HFFc6 (cell line): ENCODE measurements around the gene NBPF11. TPM values are rescaled to one million over a fixed set of nuclear protein-coding genes. Genes with fewer than 3 reads are reported as not detected.
"Not testable (repeated sequence)": the region's sequence is repeated elsewhere in the genome, so short reads cannot be mapped to it uniquely, and the experiment has no call there.

Experiments used
- DNase-seq: peaks from one replicate; pipeline ENCODE4 v3.0.0-alpha.2; 2018
- H3K27ac Mint-ChIP-seq: 2 replicates; pipeline ENCODE4 v1.8.0; 2020; ENCODE audit warnings: mild to moderate bottlenecking, mixed read lengths
- H3K27me3 Mint-ChIP-seq: 2 replicates; pipeline ENCODE4 v1.8.0; 2021; ENCODE audit warnings: mild to moderate bottlenecking, moderate library complexity, mixed read lengths; ENCODE audit not compliant: insufficient read depth
- H3K36me3 Mint-ChIP-seq: 2 replicates; pipeline ENCODE4 v1.8.0; 2021; ENCODE audit warnings: low read depth, mixed read lengths
- H3K4me1 Mint-ChIP-seq: 2 replicates; pipeline ENCODE4 v1.8.0; 2020; ENCODE audit warnings: low read depth, mixed read lengths
- H3K4me3 Mint-ChIP-seq: 2 replicates; pipeline ENCODE4 v1.8.0; 2020; ENCODE audit warnings: mild to moderate bottlenecking, moderate library complexity, mixed read lengths
- H3K9me3 Mint-ChIP-seq: 2 replicates; pipeline ENCODE4 v1.8.0; 2020; ENCODE audit warnings: mild to moderate bottlenecking, mixed read lengths
- CTCF ChIP-seq: fragments of 200-600 bp; sonication (generic); IDR thresholded peaks from 2 replicates; pipeline ENCODE4 v1.5.0; 2021; ENCODE audit warnings: antibody characterized with exemption, mild to moderate bottlenecking
- total RNA-seq, 6 experiments: library from RNA; stranded (reverse); fragmentation: NEBNext Ultra II Directional; extraction: Animal tissue kit (Norgen Biotek cat#: 25700); gene quantifications; 2 replicates in 1 of 6; 3 replicates in 5 of 6; pipeline ENCODE4 v1.2.3, GENCODE V29; 2021

Gene NBPF11
- total RNA-seq, 6 experiments from 2014 or later = 3.5 to 4.9 (median 4.1) TPM

- not testable (repeated sequence) for H3K27ac Mint-ChIP-seq, H3K27me3 Mint-ChIP-seq, H3K36me3 Mint-ChIP-seq, H3K4me3 Mint-ChIP-seq, H3K4me1 Mint-ChIP-seq, H3K9me3 Mint-ChIP-seq
- DNase-seq = peak; percentile 36
- peak; percentile 66 for TF ChIP-seq CTCF
These were observed 31.7 kb downstream of the NBPF11 start for GRCh38 chr1:148120395-148120794.

- H3K4me1 Mint-ChIP-seq, H3K36me3 Mint-ChIP-seq, H3K27ac Mint-ChIP-seq, H3K9me3 Mint-ChIP-seq, DNase-seq, H3K4me3 Mint-ChIP-seq: not testable (repeated sequence)
- peaks cover 12% of the 10 kb centered on the region; the same call in 1 of the 2 replicates for H3K27me3 Mint-ChIP-seq
These were observed 56.3 kb downstream of the NBPF11 start for GRCh38 chr1:148095732-148096131.

DNA sequence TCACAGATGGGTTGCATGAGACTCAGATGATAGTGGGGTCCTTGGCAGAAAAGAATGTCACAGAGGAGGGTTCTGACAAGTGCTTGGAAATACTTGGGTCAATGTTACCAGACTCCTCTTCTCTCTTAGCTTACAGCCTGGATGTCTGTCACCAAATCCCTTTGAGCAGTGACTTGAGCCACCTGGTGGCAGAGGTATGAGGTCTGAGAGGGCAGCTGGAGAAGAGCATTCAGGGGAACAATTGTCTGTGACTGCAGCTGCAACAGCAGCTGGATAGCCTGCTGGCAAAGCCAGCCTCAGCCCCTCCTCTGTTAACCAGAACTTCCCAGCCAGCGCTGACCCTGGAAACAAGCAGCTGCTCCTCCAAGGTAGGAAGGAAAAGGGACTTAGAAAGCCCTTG is 65.9 kb downstream of the NBPF11 start:
- H3K27me3 Mint-ChIP-seq, H3K4me3 Mint-ChIP-seq, H3K36me3 Mint-ChIP-seq, H3K27ac Mint-ChIP-seq, H3K4me1 Mint-ChIP-seq, DNase-seq, H3K9me3 Mint-ChIP-seq: not testable (repeated sequence)

DNA sequence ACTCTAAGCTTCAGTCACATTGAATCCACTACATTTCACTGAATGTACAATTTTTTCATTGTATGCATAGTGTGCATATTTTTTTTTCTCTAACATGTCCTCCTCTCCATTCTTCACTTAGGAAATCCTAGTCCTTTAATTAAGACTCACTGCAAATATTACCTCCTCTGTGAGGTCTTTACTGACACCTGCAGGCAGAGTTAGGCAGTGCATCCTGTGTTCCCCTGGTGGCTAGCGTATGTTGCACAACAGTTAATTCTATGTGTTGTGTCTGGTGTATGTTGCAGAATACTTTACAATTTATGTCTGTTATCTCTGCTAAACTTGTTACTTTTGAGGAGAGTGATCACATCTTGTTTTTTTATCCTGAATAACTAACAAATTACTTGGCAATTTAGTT is 70.9 kb downstream of the NBPF11 start:
- H3K27ac Mint-ChIP-seq = not testable (repeated sequence)

GRCh38 chr1:148078632-148079519 is 73.2 kb downstream of the NBPF11 start:
- H3K4me3 Mint-ChIP-seq, H3K27ac Mint-ChIP-seq, H3K27me3 Mint-ChIP-seq, H3K36me3 Mint-ChIP-seq, H3K9me3 Mint-ChIP-seq, DNase-seq, H3K4me1 Mint-ChIP-seq: not testable (repeated sequence)

More for the DNA sequence above, 70.9 kb downstream of the NBPF11 start:
- H3K4me1 Mint-ChIP-seq, H3K4me3 Mint-ChIP-seq, H3K9me3 Mint-ChIP-seq, H3K27me3 Mint-ChIP-seq, DNase-seq, H3K36me3 Mint-ChIP-seq: not testable (repeated sequence)

- not testable (repeated sequence) for DNase-seq, H3K27me3 Mint-ChIP-seq, H3K36me3 Mint-ChIP-seq, H3K4me3 Mint-ChIP-seq, H3K27ac Mint-ChIP-seq, H3K4me1 Mint-ChIP-seq, H3K9me3 Mint-ChIP-seq
These were observed 74.0 kb downstream of the NBPF11 start for GRCh38 chr1:148078090-148078489.

- not testable (repeated sequence) for H3K27me3 Mint-ChIP-seq, H3K4me3 Mint-ChIP-seq, H3K9me3 Mint-ChIP-seq, H3K27ac Mint-ChIP-seq, H3K4me1 Mint-ChIP-seq, H3K36me3 Mint-ChIP-seq, DNase-seq
These were observed 74.6 kb downstream of the NBPF11 start for GRCh38 chr1:148077458-148077857.

- H3K4me3 Mint-ChIP-seq, H3K27me3 Mint-ChIP-seq, H3K36me3 Mint-ChIP-seq, H3K27ac Mint-ChIP-seq, H3K4me1 Mint-ChIP-seq, DNase-seq, H3K9me3 Mint-ChIP-seq: not testable (repeated sequence)
These were observed 78.7 kb downstream of the NBPF11 start for GRCh38 chr1:148073392-148073791.

DNA sequence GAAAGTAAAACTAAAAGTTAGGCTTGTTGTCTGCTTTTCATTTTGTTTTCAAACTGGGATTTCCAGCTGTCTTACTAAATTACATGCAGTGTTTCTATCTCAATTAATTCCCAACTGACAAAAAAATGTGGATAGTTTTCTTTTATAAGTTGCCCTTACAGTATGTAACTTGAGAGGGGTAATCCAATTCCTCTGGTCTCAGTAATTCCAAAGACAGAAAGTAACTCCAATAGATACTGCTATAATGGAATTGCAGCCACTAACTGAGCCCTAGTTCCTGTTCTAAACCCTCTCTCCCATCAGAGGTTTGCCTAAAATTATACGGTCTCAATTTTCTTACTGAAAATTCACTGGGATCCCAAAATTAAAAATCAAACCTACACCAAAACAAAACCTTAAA is 83.5 kb downstream of the NBPF11 start:
- not testable (repeated sequence) for H3K9me3 Mint-ChIP-seq, H3K4me3 Mint-ChIP-seq, H3K36me3 Mint-ChIP-seq, H3K27ac Mint-ChIP-seq, DNase-seq, H3K4me1 Mint-ChIP-seq, H3K27me3 Mint-ChIP-seq

DNA sequence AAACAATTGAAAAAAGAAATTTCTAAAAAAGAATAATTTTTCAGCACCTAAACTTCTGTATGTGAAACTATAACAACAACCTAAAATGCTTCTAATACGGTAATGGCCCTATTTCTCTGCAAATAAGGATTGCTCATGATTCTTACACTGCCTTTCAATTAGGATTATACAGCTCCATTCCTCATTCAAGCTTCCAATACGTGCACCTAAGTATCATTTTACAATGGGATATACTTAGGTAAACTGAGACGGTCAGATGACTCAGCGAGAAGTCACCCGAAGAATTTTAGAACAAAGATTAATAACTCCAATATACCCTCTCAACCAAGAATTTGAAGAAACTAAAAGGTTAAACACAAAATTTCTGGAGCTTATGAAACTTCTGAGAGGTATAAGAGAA is 83.9 kb downstream of the NBPF11 start:
- H3K27me3 Mint-ChIP-seq, DNase-seq, H3K36me3 Mint-ChIP-seq, H3K9me3 Mint-ChIP-seq, H3K4me1 Mint-ChIP-seq, H3K27ac Mint-ChIP-seq, H3K4me3 Mint-ChIP-seq: not testable (repeated sequence)

DNA sequence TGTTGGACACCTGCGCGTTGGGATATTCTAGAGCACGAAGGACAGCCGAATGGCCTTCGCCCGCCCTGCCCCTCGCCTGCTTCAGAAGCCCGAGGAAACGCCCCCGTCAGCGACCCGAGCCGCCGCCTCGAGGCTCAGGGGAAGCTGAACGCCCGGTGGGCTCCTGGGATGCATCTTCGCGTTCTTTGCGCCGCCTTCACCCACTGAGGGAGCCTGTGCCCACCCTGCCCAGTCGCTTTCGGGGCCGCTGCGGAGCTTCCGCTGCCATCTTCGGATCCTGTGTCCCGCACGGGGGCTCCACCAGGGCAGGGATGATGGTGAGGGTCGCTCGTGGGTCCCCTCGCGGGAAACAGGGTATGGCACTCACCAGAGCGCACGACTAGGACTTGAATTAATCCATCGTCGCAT is 91.8 kb downstream of the NBPF11 start:
- not testable (repeated sequence) for H3K9me3 Mint-ChIP-seq, H3K4me1 Mint-ChIP-seq

GRCh38 chr1:148057384-148057783 is 94.7 kb downstream of the NBPF11 start:
- H3K27me3 Mint-ChIP-seq, H3K4me3 Mint-ChIP-seq, H3K9me3 Mint-ChIP-seq, H3K27ac Mint-ChIP-seq, H3K36me3 Mint-ChIP-seq, H3K4me1 Mint-ChIP-seq: not testable (repeated sequence)
- peak; percentile 28 for DNase-seq

More for the DNA sequence above, 91.8 kb downstream of the NBPF11 start:
- not testable (repeated sequence) for H3K27me3 Mint-ChIP-seq, H3K36me3 Mint-ChIP-seq, DNase-seq, H3K27ac Mint-ChIP-seq, H3K4me3 Mint-ChIP-seq
